A549 (cell line): ENCODE measurements around the gene ITGA7. TPM values are rescaled to one million over a fixed set of nuclear protein-coding genes. Genes with fewer than 3 reads are reported as not detected.
A peak's percentile ranks its signal among the peaks of the same experiment; 100 is the strongest.

Source experiments
- ATAC-seq, 2 experiments: fragments of 200-7000 bp in 1 of 2; fragments of >200 bp in 1 of 2; cut with Nextera tagmentation in 1 of 2; cut with Tn5 transposase in 1 of 2; 3 replicates each; pipeline versions ENCODE4 v1.8.0 to v1.9.1; 2018 to 2020; ENCODE audit warnings: mild to moderate bottlenecking in 1 of 2, moderate library complexity in 1 of 2
- CTCF ChIA-PET: fragments of 300-600 bp; sonication (Branson Sonifier 250); formaldehyde crosslinking; extraction: SDS; loops from one replicate; lab custom pipeline; 2021; ENCODE audit warnings: antibody characterized with exemption, inconsistent platforms; lab: Yijun Ruan, JAX
- POLR2A ChIA-PET: fragments of 350-600 bp; formaldehyde crosslinking; extraction: SDS; loops from one replicate; lab custom pipeline; 2021; ENCODE audit warnings: antibody characterized with exemption, inconsistent platforms; lab: Yijun Ruan, JAX
- DNase-seq, 2 experiments: peaks; one replicate each; pipeline versions ENCODE4 v3.0.0 to v3.0.0-alpha.2; 2011 to 2016; ENCODE audit warnings: low read depth in 1 of 2, low spot score in 1 of 2
- FAIRE-seq: peaks from 2 replicates; lab custom pipeline; 2011; peaks lifted over from hg19 to GRCh38; lab: Jason Lieb, UNC
- H3K27ac ChIP-seq, 2 experiments: fragments of >200 bp; sonication (Bioruptor Twin); formaldehyde crosslinking; 3 replicates each; pipeline ENCODE4 v1.5.1; 2016 to 2017
- H3K4me1 ChIP-seq: fragments of >200 bp; sonication (Bioruptor Twin); formaldehyde crosslinking; 3 replicates; pipeline ENCODE4 v1.6.1; 2016
- H3K4me2 ChIP-seq: fragments of >200 bp; sonication (Bioruptor Twin); formaldehyde crosslinking; 3 replicates; pipeline ENCODE4 v1.6.1; 2016
- H3K4me3 ChIP-seq: fragments of >200 bp; sonication (Bioruptor Twin); formaldehyde crosslinking; 3 replicates; pipeline ENCODE4 v1.5.1; 2016
- H3K9me3 ChIP-seq: fragments of >200 bp; sonication (Bioruptor Twin); formaldehyde crosslinking; 3 replicates; pipeline ENCODE4 v1.6.1; 2016
- BHLHE40 ChIP-seq: IDR thresholded peaks from 2 replicates; pipeline ENCODE4 v1.6.1; 2012; ENCODE audit warnings: low read depth, low read length, inconsistent platforms
- CBX2 ChIP-seq: fragments of 200-600 bp; sonication (generic); IDR thresholded peaks from 2 replicates; pipeline ENCODE4 v1.6.1; 2016; ENCODE audit warnings: low read depth, mild to moderate bottlenecking, borderline replicate concordance
- CBX8 ChIP-seq: fragments of 200-600 bp; sonication (generic); IDR thresholded peaks from 2 replicates; pipeline ENCODE4 v1.6.1; 2016
- CEBPB ChIP-seq, 2 experiments: fragments of >200 bp in 1 of 2; sonication (Bioruptor Twin) in 1 of 2; formaldehyde crosslinking in 1 of 2; IDR thresholded peaks; 2 replicates each; pipeline ENCODE4 v1.6.1; 2012 to 2016
- E2F6 ChIP-seq: IDR thresholded peaks from 2 replicates; pipeline ENCODE4 v1.6.1; 2012; ENCODE audit warnings: low read depth, borderline replicate concordance
- EHMT2 ChIP-seq: fragments of 200-600 bp; sonication (generic); IDR thresholded peaks from 2 replicates; pipeline ENCODE4 v1.6.1; 2016; ENCODE audit warnings: antibody characterized with exemption, low read depth, mild to moderate bottlenecking, moderate library complexity
- FOSB ChIP-seq: fragments of 250-450 bp; sonication (Bioruptor Pico); IDR thresholded peaks from 2 replicates; pipeline ENCODE4 v1.5.0; 2020; ENCODE audit warnings: mild to moderate bottlenecking, moderate library complexity
- HMGXB4 ChIP-seq: fragments of 250-450 bp; sonication (Bioruptor Pico); IDR thresholded peaks from 2 replicates; pipeline ENCODE4 v1.5.0; 2021; ENCODE audit warnings: mild to moderate bottlenecking, moderate library complexity, borderline replicate concordance
- HOXA7 ChIP-seq: fragments of 250-450 bp; sonication (Bioruptor Pico); IDR thresholded peaks from 2 replicates; pipeline ENCODE4 v1.5.0; 2020; ENCODE audit warnings: mild to moderate bottlenecking, moderate library complexity
- JUN ChIP-seq, 2 experiments: fragments of >200 bp; sonication (Bioruptor Twin); formaldehyde crosslinking; IDR thresholded peaks; 2 replicates in 1 of 2; 3 replicates in 1 of 2; pipeline ENCODE4 v1.6.1; 2016 to 2017
- KDM1A ChIP-seq: fragments of 200-600 bp; sonication (generic); IDR thresholded peaks from 2 replicates; pipeline ENCODE4 v1.6.1; 2016; ENCODE audit warnings: low read depth, mild to moderate bottlenecking
- KDM5A ChIP-seq: fragments of 200-600 bp; sonication (generic); IDR thresholded peaks from 2 replicates; pipeline ENCODE4 v1.6.1; 2016; ENCODE audit warnings: antibody characterized with exemption, mild to moderate bottlenecking
- MAFK ChIP-seq: fragments of 450-650 bp; IDR thresholded peaks from 2 replicates; pipeline ENCODE4 v1.6.1; 2014; ENCODE audit not compliant: partially characterized antibody
- MAZ ChIP-seq: fragments of 150-350 bp; IDR thresholded peaks from 2 replicates; pipeline ENCODE4 v1.6.1; 2014; ENCODE audit warnings: antibody characterized with exemption, low read depth, low read length, borderline replicate concordance
- NPAS2 ChIP-seq: fragments of 250-450 bp; sonication (Bioruptor Pico); IDR thresholded peaks from 2 replicates; pipeline ENCODE4 v1.8.0; 2022; ENCODE audit warnings: mild to moderate bottlenecking, moderate library complexity, borderline replicate concordance
- RAD21 ChIP-seq, 2 experiments: fragments of >200 bp in 1 of 2; sonication (Bioruptor Twin) in 1 of 2; formaldehyde crosslinking in 1 of 2; IDR thresholded peaks in 1 of 2; conservative IDR thresholded peaks in 1 of 2; 2 replicates in 1 of 2; 3 replicates in 1 of 2; pipeline ENCODE4 v1.6.1; 2012 to 2018; ENCODE audit warnings: inconsistent platforms in 1 of 2
- RFX5 ChIP-seq: fragments of 450-650 bp; IDR thresholded peaks from 2 replicates; pipeline ENCODE4 v1.7.1; 2014; ENCODE audit warnings: antibody characterized with exemption, mild to moderate bottlenecking, moderate library complexity
- SMC3 ChIP-seq: fragments of >200 bp; sonication (Bioruptor Twin); formaldehyde crosslinking; IDR thresholded peaks from 3 replicates; pipeline ENCODE4 v1.6.1; 2018; ENCODE audit warnings: inconsistent platforms
- ZC3H11A ChIP-seq: fragments of 450-650 bp; IDR thresholded peaks from 2 replicates; pipeline ENCODE4 v1.6.1; 2014; ENCODE audit warnings: antibody characterized with exemption, mild to moderate bottlenecking
- ZFP36 ChIP-seq: fragments of 450-650 bp; IDR thresholded peaks from 2 replicates; pipeline ENCODE4 v1.6.1; 2014; ENCODE audit warnings: borderline replicate concordance; ENCODE audit not compliant: partially characterized antibody
- ZSCAN20 ChIP-seq: fragments of 250-450 bp; sonication (Bioruptor Pico); IDR thresholded peaks from 2 replicates; pipeline ENCODE4 v1.8.0; 2022; ENCODE audit warnings: mild to moderate bottlenecking, moderate library complexity
- WGBS: methylation state at CpG from one replicate; pipeline ENCODE4 v1.1.6; 2017; ENCODE audit errors: missing lambda C conversion rate; 5-methylcytosine and 5-hydroxymethylcytosine counted together
- polyA plus RNA-seq, 4 experiments: library from polyadenylated mRNA; depleted of rRNA in 3 of 4; stranded (reverse); fragments of >200 nt; fragmentation: RNase III in 1 of 4; extraction: RNeasy Plus Mini Kit Qiagen cat#74134 plus additional on column Dnase treatment in 1 of 4; gene quantifications; 2 replicates in 3 of 4; 3 replicates in 1 of 4; pipeline ENCODE4 v1.2.3, GENCODE V29; 2011 to 2017
- TF ChIP-seq, protein P1 (sequence below): fragments of >200 bp; sonication (Bioruptor Twin); formaldehyde crosslinking; IDR thresholded peaks from 3 replicates; pipeline ENCODE4 v1.5.1; 2016
- TF ChIP-seq, protein P2 (sequence below): IDR thresholded peaks from 2 replicates; pipeline ENCODE4 v1.6.1; 2012

Gene ITGA7
- polyA plus RNA-seq, 2 of the 4 experiments (the other 2 are of a cell fraction) = 1.4 to 1.9 TPM

GRCh38 chr12:55738123-55739024 is 30.7 kb upstream of the ITGA7 start (continued):
- TF ChIP-seq, protein P1, sequence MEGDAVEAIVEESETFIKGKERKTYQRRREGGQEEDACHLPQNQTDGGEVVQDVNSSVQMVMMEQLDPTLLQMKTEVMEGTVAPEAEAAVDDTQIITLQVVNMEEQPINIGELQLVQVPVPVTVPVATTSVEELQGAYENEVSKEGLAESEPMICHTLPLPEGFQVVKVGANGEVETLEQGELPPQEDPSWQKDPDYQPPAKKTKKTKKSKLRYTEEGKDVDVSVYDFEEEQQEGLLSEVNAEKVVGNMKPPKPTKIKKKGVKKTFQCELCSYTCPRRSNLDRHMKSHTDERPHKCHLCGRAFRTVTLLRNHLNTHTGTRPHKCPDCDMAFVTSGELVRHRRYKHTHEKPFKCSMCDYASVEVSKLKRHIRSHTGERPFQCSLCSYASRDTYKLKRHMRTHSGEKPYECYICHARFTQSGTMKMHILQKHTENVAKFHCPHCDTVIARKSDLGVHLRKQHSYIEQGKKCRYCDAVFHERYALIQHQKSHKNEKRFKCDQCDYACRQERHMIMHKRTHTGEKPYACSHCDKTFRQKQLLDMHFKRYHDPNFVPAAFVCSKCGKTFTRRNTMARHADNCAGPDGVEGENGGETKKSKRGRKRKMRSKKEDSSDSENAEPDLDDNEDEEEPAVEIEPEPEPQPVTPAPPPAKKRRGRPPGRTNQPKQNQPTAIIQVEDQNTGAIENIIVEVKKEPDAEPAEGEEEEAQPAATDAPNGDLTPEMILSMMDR = peak; percentile 95
- peak; percentile 67; the same call in 1 of the 2 replicates for TF ChIP-seq KDM5A
- peak; percentile 91 to 96 for TF ChIP-seq RAD21 (conservative IDR thresholded peaks at IDR 0.05 in 1 of 2, IDR thresholded peaks at IDR 0.05 in 1 of 2)
- no peak for TF ChIP-seq HOXA7 (CRISPR knock-in tag)
- no peak for TF ChIP-seq FOSB
- no peak for TF ChIP-seq BHLHE40

DNA sequence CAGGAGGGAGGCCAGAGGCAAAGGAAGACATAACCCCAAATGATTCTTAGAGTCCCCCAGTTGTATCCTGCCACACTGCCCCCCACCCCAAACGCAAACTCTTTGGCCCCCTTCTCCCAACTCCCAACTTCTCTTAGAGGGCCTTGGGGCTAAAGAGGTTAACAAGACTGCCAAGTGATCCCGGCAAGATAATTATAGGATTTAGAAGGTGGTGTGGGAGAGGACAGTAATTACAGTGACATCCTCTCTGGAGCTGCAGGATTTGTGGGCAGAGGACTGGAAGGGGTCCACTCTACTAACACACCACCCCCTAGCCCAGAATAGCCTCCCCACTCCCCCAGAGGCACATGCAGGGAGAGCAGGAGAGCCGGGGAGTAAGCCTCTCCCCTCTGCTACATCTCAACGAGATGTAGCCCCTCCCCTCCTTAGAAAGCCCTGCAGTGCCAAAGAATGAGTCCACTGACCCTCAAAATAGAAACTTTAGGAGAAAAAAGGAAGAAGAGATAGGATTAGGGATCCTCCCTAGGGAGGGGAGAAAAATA is 29.9 kb upstream of the ITGA7 start:
- TF ChIP-seq ZFP36 = no peak
- no peak for TF ChIP-seq CBX8
- TF ChIP-seq RFX5 = no peak
- H3K4me3 ChIP-seq = no peak overlapping the region
- peaks cover 10% of the 10 kb centered on the region; the same call in 2 of the 3 replicates for H3K4me1 ChIP-seq
- ATAC-seq = peak; percentile 10 to 43; a peak in 5 of 6 replicates
- ChIA-PET POLR2A (interaction anchor here (1.7 to 2.2 kb wide), 3 partner anchors 8 to 80 kb away, joined by 7 to 18 read pairs (median 10); partner anchors contain the start of genes CD63, ORMDL2 and SARNP), CTCF (interaction anchor here (0.8 to 11.7 kb wide), 49 partner anchors 9 to 753 kb away, joined by 3 to 139 read pairs (median 6); partner anchors contain the start of genes BLOC1S1, CD63, DGKA and DNAJC14)
- no peak for DNase-seq
- no peak for FAIRE-seq
- WGBS = 35% methylated on average over 4 of the region's 4 CpGs
- peak overlapping the region; percentile 88 for H3K4me2 ChIP-seq
- no peaks in the 10 kb centered on the region for H3K9me3 ChIP-seq
- peak overlapping the region in 1 of 2 experiments; percentile 72; a peak in 4 of 6 replicates for H3K27ac ChIP-seq

GRCh38 chr12:55736780-55737580 is 29.3 kb upstream of the ITGA7 start:
- 53% methylated on average over 6 of the region's 6 CpGs for whole genome bisulfite sequencing
- no peak overlapping the region for H3K4me3 ChIP-seq
- H3K27ac ChIP-seq = no peak overlapping the region
- POLR2A ChIA-PET = interaction anchor here (1.7 to 2.2 kb wide), 2 partner anchors 7 to 81 kb away, joined by 10 to 18 read pairs; partner anchors contain the start of genes CD63, ORMDL2 and SARNP
- DNase-seq (peak; percentile 69 to 86), FAIRE-seq (no peak), ATAC-seq (peak; percentile 78 to 89)
- H3K4me1 ChIP-seq = peaks cover 7% of the 10 kb centered on the region; the same call in 2 of the 3 replicates
- no peak overlapping the region for H3K4me2 ChIP-seq
- H3K9me3 ChIP-seq = no peaks in the 10 kb centered on the region
- CTCF ChIA-PET = interaction anchor here (0.7 to 11.7 kb wide), 27 partner anchors 8 to 555 kb away, joined by 3 to 139 read pairs (median 9); partner anchors contain the start of genes BLOC1S1, CD63, ORMDL2 and RDH5
- TF ChIP-seq KDM1A (no peak), MAFK (peak; percentile 93), SMC3 (peak; percentile 73), RAD21 (conservative IDR thresholded peaks at IDR 0.05 in 1 of 2, IDR thresholded peaks at IDR 0.05 in 1 of 2) (peak; percentile 68 to 81), E2F6 (no peak), MAZ (no peak), CBX2 (no peak), ZC3H11A (no peak), JUN (IDR thresholded peaks at IDR 0.05) (no peak), HMGXB4 (CRISPR knock-in tag) (no peak), NPAS2 (CRISPR knock-in tag) (no peak), ZSCAN20 (CRISPR knock-in tag) (no peak), EHMT2 (no peak), KDM5A (no peak), CEBPB (IDR thresholded peaks at IDR 0.05) (no peak)
- TF ChIP-seq, protein P2, sequence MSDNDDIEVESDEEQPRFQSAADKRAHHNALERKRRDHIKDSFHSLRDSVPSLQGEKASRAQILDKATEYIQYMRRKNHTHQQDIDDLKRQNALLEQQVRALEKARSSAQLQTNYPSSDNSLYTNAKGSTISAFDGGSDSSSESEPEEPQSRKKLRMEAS = no peak
- TF ChIP-seq, protein P1 = peak; percentile 70
